GM19372 (cell line): ENCODE results near the gene NCS1.
A peak's percentile ranks its signal among the peaks of the same experiment; 100 is the strongest.

Source experiments
- ATAC-seq: cut with Tn5 transposase; IDR thresholded peaks from one replicate; pipeline ENCODE4 v1.9.1; 2021; ENCODE audit warnings: mild to moderate bottlenecking, low read depth, moderate library complexity; ENCODE audit not compliant: unreplicated experiment

Gene NCS1

DNA sequence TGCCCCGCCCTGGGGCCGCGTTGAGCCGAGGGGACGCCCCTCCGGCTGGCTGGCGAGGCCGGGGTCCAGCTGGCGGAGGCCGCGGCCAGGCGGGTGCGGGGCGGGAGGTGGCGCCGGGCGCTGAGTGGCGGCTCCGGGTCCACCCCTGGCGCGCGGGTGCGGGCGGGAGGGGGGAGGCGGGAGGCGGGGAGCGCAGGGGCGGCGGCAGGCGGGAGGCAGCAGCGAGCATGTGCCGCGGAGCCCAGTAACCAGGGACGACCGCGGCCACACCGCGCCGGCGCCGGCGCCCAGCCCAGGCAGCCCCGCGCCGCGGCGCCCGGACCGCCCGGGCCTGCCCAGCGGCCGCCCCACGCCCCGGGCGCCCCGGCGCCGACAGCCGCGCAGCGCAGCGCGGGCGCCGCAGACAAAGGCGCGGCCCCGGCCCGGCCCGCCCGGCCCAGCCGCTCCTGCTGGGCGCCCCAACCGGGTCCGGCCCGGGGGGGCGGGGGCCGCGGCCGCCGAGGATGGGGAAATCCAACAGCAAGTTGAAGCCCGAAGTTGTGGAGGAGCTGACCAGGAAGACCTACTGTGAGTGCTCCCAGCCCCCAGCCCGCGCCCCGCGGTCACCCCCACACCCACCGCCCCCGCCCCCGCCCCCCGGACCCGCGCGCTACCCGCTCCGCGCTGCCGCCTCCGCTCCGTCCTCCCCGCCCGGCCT, at the start of gene NCS1:
Gene NCS1, plus strand, starts transcription at position 244 of the 697 bp plus-strand sequence. Its CDS starts 260 bp downstream, at position 504.
- ATAC-seq, result no peak

DNA sequence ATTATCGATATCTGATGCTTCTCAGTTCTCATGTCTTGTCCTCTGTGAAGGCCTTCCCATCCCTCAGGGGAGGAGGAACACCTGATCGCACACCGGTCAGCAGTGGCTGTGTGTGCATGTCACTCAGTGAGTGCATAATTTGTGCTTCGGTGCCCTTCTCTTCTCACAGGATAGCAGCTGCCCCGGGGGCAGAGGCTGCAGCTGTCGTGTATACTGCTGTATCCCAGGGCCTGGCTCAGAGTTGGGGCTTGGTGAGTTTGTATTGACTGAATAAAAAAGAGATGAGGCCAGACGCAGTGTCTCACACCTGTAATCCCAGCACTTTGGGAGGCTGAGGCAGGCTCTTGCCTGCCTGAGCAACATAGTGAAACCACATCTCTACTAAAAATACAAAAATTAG, 49.7 kb upstream of the NCS1 start:
- no peak for ATAC-seq

- no peak for ATAC-seq
Measured at GRCh38 chr9:130124085-130124860, 47.9 kb upstream of the NCS1 start.

GRCh38 chr9:130126721-130127433, 45.3 kb upstream of the NCS1 start:
- ATAC-seq, result no peak

- ATAC-seq, result no peak
Measured at GRCh38 chr9:130128251-130128650, 44.0 kb upstream of the NCS1 start.

DNA sequence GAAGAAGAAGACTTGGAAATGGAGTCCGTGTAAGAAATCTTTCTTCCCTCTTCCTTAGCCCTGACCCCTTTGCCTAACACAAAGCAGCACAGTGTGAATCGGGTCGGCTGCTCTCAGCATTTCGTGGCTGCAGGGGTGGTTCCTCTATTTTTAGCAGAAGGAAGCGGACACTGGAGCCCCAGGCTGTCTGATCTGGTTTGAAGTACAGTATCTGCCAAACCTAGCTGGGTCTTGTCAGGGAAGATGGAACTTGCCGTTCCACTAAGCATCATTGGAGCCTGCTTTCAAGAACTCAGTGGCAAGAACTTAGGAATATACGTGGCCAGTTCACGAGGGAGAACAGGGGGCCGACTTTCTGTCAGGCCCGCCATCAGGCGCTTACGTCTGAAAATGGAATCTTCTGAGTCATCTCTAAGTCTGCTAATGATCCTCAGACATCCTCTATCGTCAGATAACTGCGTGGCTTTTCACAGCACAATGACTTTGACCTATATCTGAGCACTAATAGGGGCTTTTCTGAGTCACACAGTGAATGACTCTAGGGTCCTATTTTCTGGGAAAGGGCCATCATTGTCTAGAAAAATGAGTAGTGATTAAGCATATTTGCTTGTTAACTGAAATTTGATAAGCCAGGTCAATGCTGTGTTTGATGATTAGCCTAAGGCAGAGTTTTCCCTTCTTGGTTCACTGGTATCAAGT, 43.3 kb upstream of the NCS1 start:
- peak; percentile 48 for ATAC-seq

- no peak for ATAC-seq
Measured at GRCh38 chr9:130129432-130130061, 42.7 kb upstream of the NCS1 start.

- ATAC-seq, result no peak
Measured at GRCh38 chr9:130132746-130133145, 39.5 kb upstream of the NCS1 start.

DNA sequence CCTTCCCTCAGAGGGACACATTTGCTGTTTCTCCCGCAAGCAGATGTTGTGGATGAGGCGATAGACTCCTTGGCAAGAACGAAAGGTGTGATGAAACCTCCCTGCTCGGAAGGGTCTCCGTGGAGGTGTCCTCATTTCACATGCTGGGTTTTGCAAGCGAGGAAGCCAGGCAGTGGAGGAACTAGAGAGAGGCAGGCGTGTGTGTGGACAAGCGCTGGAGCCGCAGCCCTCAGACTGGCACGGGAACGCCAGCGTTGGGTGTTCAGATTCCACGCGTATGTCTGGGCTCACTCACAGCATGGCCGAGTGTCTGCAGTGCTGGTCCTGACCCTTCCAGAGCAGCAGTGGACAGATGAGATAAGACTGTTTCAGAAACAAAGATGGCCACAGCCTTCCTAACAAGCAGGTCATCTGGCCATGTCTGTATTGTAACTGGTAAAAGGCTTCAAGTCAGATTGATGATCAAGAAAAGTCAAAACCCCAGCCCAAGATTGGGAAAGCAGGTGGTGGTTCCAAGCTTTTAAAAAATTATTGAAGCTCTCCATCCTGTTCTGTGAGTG, 35.0 kb upstream of the NCS1 start:
- no peak for ATAC-seq

- no peak for ATAC-seq
Measured at GRCh38 chr9:130137641-130138081, 34.5 kb upstream of the NCS1 start.

DNA sequence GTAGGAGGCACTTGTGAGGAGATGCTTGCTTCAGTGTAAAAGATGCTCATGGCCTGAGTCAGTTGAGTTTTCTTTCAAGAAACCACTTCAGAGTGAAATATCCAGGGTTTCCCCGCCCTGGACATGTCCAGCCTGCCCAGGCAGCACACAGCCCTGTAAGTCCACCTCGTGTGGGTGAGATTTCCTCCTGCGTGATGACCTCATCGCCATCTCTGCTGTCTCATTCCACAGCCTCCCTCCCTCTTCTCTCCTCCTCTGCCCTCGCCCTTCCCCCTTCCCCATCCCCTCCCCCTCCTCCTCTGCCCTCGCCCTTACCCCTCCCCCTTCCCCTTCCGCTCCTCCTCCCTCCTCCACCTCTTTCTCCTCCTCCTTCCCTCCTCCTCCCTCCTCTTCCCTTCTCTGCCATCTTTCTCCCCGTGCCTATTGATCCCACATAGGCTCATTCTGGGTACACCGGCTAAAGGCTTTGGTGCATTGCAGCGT, 34.0 kb upstream of the NCS1 start:
- no peak for ATAC-seq

- ATAC-seq, result no peak
Measured at GRCh38 chr9:130138791-130139190, 33.4 kb upstream of the NCS1 start.

- ATAC-seq, result no peak
Measured at GRCh38 chr9:130139251-130139650, 33.0 kb upstream of the NCS1 start.

- no peak for ATAC-seq
Measured at GRCh38 chr9:130140706-130141105, 31.5 kb upstream of the NCS1 start.

DNA sequence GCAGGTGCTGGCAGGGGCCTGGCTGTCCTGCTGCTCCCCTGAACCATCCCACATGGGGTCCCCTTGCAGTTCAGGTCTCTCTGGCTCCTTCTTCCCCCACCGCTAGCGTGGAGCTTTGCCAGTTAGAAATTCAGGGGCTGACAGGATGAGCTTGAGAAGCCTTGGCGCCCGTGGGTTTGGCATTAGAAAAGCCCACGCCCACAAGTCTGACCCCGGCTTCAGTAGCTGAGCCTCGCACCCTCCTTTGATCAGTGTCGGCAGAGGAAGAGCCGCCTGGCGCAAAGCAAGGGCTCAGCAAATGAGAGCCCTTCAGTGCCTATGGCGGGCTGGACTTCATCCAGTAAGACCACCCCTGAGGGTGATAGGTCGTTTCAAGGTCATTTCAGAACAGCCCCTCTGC, 30.1 kb upstream of the NCS1 start:
- no peak for ATAC-seq

DNA sequence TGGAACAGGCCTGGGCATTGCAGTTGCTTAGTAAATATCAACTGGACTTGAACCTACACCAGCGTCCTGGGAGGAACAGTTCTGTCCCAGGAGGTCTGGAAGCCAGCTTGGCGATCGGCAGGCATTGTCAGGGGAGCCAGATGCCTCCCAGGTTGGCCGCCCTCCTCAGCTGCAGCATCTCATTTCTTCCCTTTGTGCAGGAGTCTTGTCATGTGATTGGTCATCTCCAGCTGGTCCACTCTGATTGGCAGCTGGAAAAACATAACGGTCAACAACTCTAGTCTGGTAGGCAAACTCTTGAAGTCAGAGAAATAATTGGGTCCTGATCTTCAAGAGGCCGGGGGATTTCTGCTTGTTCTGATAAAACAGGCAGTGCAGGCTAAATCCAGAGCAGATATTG, 29.6 kb upstream of the NCS1 start:
- no peak for ATAC-seq

- ATAC-seq, result no peak
Measured at GRCh38 chr9:130143279-130143893, 28.8 kb upstream of the NCS1 start.

DNA sequence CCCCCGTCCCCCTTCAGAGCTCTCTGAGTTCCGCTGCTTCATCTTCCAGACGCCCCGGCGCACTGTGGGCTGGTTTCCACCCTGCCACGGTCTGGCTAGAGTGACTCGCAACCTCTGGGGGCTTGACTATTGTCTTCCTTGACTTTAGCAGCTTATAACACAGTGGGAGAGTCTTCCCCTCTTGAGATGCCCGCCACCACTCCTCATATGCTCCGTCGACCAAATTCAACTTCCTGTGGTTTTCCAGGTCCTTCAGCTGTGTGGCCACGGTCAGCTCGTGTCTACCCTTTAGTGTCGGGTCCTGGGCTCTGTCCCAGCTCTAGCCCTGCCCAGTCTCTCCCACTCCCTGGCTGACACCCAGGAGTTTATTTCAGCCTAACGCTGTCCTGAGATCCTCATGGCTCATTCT, 28.2 kb upstream of the NCS1 start:
- ATAC-seq, result no peak

- no peak for ATAC-seq
Measured at GRCh38 chr9:130144703-130145102, 27.5 kb upstream of the NCS1 start.
